Measurements from ENCODE around the gene GH2. TPM values are rescaled to one million over a fixed set of nuclear protein-coding genes. Genes with fewer than 3 reads are reported as not detected.

The GH2 gene
- total and polyA plus RNA-seq, 2 donors from 2014 or later, result not detected

GRCh38 chr17:63830904-63831491, 50.7 kb downstream of the GH2 start:
- FAIRE-seq (no peak), DNase-seq (peak in 2 of 5 donors; percentile 36 to 61)
- no peak overlapping the region for H3K27ac ChIP-seq (ENCODE audit: low read depth in 2 of 2, low read length in 2 of 2)
- no peak overlapping the region for H3K4me3 ChIP-seq (ENCODE audit: low read length in 3 of 3)
- peaks cover 13 to 73% (median 44%) of the 10 kb centered on the region in 3 donors for H3K36me3 ChIP-seq (ENCODE audit: control insufficient read depth in 2 of 3, insufficient read depth in 3 of 3, low read length in 3 of 3)
- no peaks in the 10 kb centered on the region for H3K27me3 ChIP-seq (ENCODE audit: control insufficient read depth, insufficient read depth, low read length)
- TF ChIP-seq CTCF (IDR thresholded peaks at IDR 0.05; ENCODE audit: borderline replicate concordance, extremely low read depth, insufficient read depth), result no peak
- intact Hi-C loops (cut with DNase I), result no loop called here
- no peaks in the 10 kb centered on the region for H3K9me3 ChIP-seq (ENCODE audit: control insufficient read depth in 2 of 3, insufficient read depth in 1 of 3, low read length in 3 of 3)
- H3K9ac ChIP-seq (ENCODE audit: low read length in 3 of 3), result no peak overlapping the region
- peaks cover 0 to 18% (median 16%) of the 10 kb centered on the region in 3 donors for H3K4me1 ChIP-seq (ENCODE audit: control insufficient read depth in 2 of 3, insufficient read depth in 2 of 3, low read depth in 1 of 3, low read length in 3 of 3)

GRCh38 chr17:63830278-63830677, 51.5 kb downstream of the GH2 start:
- no peaks in the 10 kb centered on the region for H3K27me3 ChIP-seq (ENCODE audit: control insufficient read depth, insufficient read depth, low read length)
- no peak for TF ChIP-seq CTCF (IDR thresholded peaks at IDR 0.05; ENCODE audit: borderline replicate concordance, extremely low read depth, insufficient read depth)
- no peak overlapping the region for H3K9ac ChIP-seq (ENCODE audit: low read length in 3 of 3)
- peaks cover 0 to 23% (median 20%) of the 10 kb centered on the region in 3 donors for H3K4me1 ChIP-seq (ENCODE audit: control insufficient read depth in 2 of 3, insufficient read depth in 2 of 3, low read depth in 1 of 3, low read length in 3 of 3)
- peak in 1 of 5 donors; percentile 48 for DNase-seq
- no peak overlapping the region for H3K27ac ChIP-seq (ENCODE audit: low read depth in 2 of 2, low read length in 2 of 2)
- peaks cover 14 to 73% (median 50%) of the 10 kb centered on the region in 3 donors for H3K36me3 ChIP-seq (ENCODE audit: control insufficient read depth in 2 of 3, insufficient read depth in 3 of 3, low read length in 3 of 3)
- intact Hi-C loops (cut with DNase I), result no loop called here
- no peak for FAIRE-seq
- H3K4me3 ChIP-seq (ENCODE audit: low read length in 3 of 3), result no peak overlapping the region
- no peaks in the 10 kb centered on the region for H3K9me3 ChIP-seq (ENCODE audit: control insufficient read depth in 2 of 3, insufficient read depth in 1 of 3, low read length in 3 of 3)

Other genes starting within 250 kb of the GH2 start
- 32.3 TPM for gene LIMD2, start 181.8 kb downstream of the GH2 start, total RNA-seq
- gene LIMD2, start 181.8 kb downstream of the GH2 start, polyA plus RNA-seq (ENCODE audit: insufficient read depth, low read depth, low replicate concordance), result 11.5 TPM
- 38.9 TPM for gene STRADA, start 140.1 kb downstream of the GH2 start, total RNA-seq
- gene STRADA, start 140.1 kb downstream of the GH2 start, polyA plus RNA-seq (ENCODE audit: insufficient read depth, low read depth, low replicate concordance), result 25.7 TPM
- 83.1 TPM for gene CCDC47, start 108.3 kb downstream of the GH2 start, total RNA-seq
- 50.9 TPM for gene CCDC47, start 108.3 kb downstream of the GH2 start, polyA plus RNA-seq (ENCODE audit: insufficient read depth, low read depth, low replicate concordance)
- 104 TPM for gene DDX42, start 107.8 kb downstream of the GH2 start, total RNA-seq
- 38.6 TPM for gene DDX42, start 107.8 kb downstream of the GH2 start, polyA plus RNA-seq (ENCODE audit: insufficient read depth, low read depth, low replicate concordance)
- gene PSMC5, start 54.5 kb downstream of the GH2 start, total RNA-seq, result 145 TPM
- gene PSMC5, start 54.5 kb downstream of the GH2 start, polyA plus RNA-seq (ENCODE audit: insufficient read depth, low read depth, low replicate concordance), result 247 TPM
- 38.7 TPM for gene FTSJ3, start 54.3 kb downstream of the GH2 start, total RNA-seq
- gene FTSJ3, start 54.3 kb downstream of the GH2 start, polyA plus RNA-seq (ENCODE audit: insufficient read depth, low read depth, low replicate concordance), result 23.7 TPM
- 65.1 TPM for gene SMARCD2, start 39.3 kb downstream of the GH2 start, total RNA-seq
- 39.9 TPM for gene SMARCD2, start 39.3 kb downstream of the GH2 start, polyA plus RNA-seq (ENCODE audit: insufficient read depth, low read depth, low replicate concordance)
- gene CSH2, start 8.3 kb downstream of the GH2 start, total RNA-seq, result not detected
- not detected for gene CSH2, start 8.3 kb downstream of the GH2 start, polyA plus RNA-seq (ENCODE audit: insufficient read depth, low read depth, low replicate concordance)
- gene CSH1, start 14.6 kb upstream of the GH2 start, total RNA-seq, result not detected
- not detected for gene CSH1, start 14.6 kb upstream of the GH2 start, polyA plus RNA-seq (ENCODE audit: insufficient read depth, low read depth, low replicate concordance)
- not detected for gene CSHL1, start 29.3 kb upstream of the GH2 start, total RNA-seq
- not detected for gene CSHL1, start 29.3 kb upstream of the GH2 start, polyA plus RNA-seq (ENCODE audit: insufficient read depth, low read depth, low replicate concordance)
- not detected for gene GH1, start 36.9 kb upstream of the GH2 start, total RNA-seq
- gene GH1, start 36.9 kb upstream of the GH2 start, polyA plus RNA-seq (ENCODE audit: insufficient read depth, low read depth, low replicate concordance), result not detected
- gene CD79B, start 50.4 kb upstream of the GH2 start, total RNA-seq, result 11.4 TPM
- 5.2 TPM for gene CD79B, start 50.4 kb upstream of the GH2 start, polyA plus RNA-seq (ENCODE audit: insufficient read depth, low read depth, low replicate concordance)
- 3.4 TPM for gene SCN4A, start 91.0 kb upstream of the GH2 start, total RNA-seq
- gene SCN4A, start 91.0 kb upstream of the GH2 start, polyA plus RNA-seq (ENCODE audit: insufficient read depth, low read depth, low replicate concordance), result 0.19 TPM
- 4.4 TPM for gene PRR29, start 116.4 kb upstream of the GH2 start, total RNA-seq
- 1.2 TPM for gene PRR29, start 116.4 kb upstream of the GH2 start, polyA plus RNA-seq (ENCODE audit: insufficient read depth, low read depth, low replicate concordance)
- gene ICAM2, start 138.7 kb upstream of the GH2 start, total RNA-seq, result 38.8 TPM
- gene ICAM2, start 138.7 kb upstream of the GH2 start, polyA plus RNA-seq (ENCODE audit: insufficient read depth, low read depth, low replicate concordance), result 55.8 TPM
- 37.0 TPM for gene ERN1, start 248.2 kb upstream of the GH2 start, total RNA-seq
- 2.8 TPM for gene ERN1, start 248.2 kb upstream of the GH2 start, polyA plus RNA-seq (ENCODE audit: insufficient read depth, low read depth, low replicate concordance)